ENCODE measurements around the gene ARL2BP. TPM values are rescaled to one million over a fixed set of nuclear protein-coding genes. Genes with fewer than 3 reads are reported as not detected.

ARL2BP gene
- total RNA-seq, 1 experiment from 2014 or later, result 32.6 TPM

DNA sequence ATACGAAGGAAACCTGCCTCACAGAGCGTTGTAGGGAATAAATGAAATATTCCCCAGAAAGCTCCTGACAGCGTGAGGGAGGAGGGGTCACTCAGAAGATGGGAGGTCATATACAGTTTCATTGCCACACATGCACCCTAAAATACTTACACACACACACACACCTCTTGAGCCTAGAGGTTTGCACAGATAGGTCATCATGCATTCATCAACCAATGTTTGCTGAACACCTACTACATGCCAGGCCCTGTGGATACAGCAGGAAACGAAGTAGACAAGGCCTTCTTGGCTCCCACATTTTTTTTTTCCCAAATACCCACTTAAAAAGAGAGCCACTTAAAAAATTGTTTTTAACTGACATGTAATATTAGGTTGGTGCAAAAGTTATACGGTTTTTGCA lies 40.3 kb downstream of the ARL2BP start:
- H3K9me3 Mint-ChIP-seq (ENCODE audit: low read depth, unreplicated experiment), result no peaks in the 10 kb centered on the region
- peaks cover 31% of the 10 kb centered on the region for H3K36me3 Mint-ChIP-seq (ENCODE audit: insufficient read depth, unreplicated experiment)
- TF ChIP-seq, protein P1, sequence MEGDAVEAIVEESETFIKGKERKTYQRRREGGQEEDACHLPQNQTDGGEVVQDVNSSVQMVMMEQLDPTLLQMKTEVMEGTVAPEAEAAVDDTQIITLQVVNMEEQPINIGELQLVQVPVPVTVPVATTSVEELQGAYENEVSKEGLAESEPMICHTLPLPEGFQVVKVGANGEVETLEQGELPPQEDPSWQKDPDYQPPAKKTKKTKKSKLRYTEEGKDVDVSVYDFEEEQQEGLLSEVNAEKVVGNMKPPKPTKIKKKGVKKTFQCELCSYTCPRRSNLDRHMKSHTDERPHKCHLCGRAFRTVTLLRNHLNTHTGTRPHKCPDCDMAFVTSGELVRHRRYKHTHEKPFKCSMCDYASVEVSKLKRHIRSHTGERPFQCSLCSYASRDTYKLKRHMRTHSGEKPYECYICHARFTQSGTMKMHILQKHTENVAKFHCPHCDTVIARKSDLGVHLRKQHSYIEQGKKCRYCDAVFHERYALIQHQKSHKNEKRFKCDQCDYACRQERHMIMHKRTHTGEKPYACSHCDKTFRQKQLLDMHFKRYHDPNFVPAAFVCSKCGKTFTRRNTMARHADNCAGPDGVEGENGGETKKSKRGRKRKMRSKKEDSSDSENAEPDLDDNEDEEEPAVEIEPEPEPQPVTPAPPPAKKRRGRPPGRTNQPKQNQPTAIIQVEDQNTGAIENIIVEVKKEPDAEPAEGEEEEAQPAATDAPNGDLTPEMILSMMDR (IDR thresholded peaks at IDR 0.05; ENCODE audit: unreplicated experiment), result no peak
- no TSS peak for BruUV-seq (replicated peaks)
- intact Hi-C loops (cut with micrococcal nuclease; ENCODE audit: unreplicated experiment), result no loop called here
- peak overlapping the region; percentile 75 for H3K4me3 Mint-ChIP-seq (ENCODE audit: low read depth, unreplicated experiment)
- peaks cover 27% of the 10 kb centered on the region for H3K4me1 Mint-ChIP-seq (ENCODE audit: low read depth, unreplicated experiment)
- CTCF ChIA-PET, result interaction anchor here (1.0 to 1.6 kb wide), 2 partner anchors 15 to 40 kb away, joined by 3 to 4 read pairs; partner anchors contain the start of gene ARL2BP
- H3K27ac Mint-ChIP-seq (ENCODE audit: unreplicated experiment), result no peak overlapping the region
- DNase-seq, result no peak
- H3K27me3 Mint-ChIP-seq (ENCODE audit: unreplicated experiment), result no peaks in the 10 kb centered on the region

DNA sequence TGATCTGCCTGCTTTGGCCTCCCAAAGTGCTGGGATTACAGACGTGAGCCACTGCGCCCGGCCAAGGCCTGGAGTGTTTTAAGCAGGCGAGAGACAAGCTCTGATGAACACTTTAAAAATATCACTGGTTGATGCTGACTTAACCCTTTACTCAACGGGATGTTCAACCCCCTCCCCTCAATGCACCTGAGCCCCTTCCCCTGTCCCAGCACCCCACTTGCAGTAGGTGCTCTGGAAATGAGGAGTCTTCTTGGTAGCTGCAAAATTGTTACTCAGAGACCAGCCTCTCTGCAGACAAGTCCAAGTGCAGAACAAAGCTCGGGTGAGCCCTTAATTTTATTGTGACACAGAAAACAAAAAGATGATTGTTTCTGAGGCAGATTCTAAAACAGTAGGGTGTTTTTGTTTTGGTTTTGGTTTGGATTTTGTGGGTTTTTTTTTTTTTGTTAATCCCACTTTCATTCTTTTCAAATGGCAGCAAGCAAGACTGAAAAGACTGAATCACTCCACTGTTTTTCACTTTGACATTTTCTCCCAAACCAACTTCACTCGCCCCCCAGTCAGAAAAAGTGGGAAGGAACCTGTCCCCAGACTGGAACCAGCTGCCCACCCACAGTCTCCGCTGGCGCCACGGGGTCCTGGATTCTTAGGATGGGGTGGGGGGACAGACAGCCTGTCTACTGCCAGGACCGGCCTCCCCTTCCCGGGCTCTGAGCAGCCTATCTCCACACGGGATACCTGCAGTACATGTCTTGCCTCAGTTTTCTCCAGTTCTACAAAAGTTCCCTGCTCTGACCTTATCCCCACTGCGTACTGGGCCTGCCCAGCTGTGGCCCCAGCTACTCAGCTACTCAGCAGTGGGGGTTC lies 44.6 kb downstream of the ARL2BP start:
- CTCF ChIA-PET, result no interaction called here
- TF ChIP-seq, protein P1 (IDR thresholded peaks at IDR 0.05; ENCODE audit: unreplicated experiment), result no peak

DNA sequence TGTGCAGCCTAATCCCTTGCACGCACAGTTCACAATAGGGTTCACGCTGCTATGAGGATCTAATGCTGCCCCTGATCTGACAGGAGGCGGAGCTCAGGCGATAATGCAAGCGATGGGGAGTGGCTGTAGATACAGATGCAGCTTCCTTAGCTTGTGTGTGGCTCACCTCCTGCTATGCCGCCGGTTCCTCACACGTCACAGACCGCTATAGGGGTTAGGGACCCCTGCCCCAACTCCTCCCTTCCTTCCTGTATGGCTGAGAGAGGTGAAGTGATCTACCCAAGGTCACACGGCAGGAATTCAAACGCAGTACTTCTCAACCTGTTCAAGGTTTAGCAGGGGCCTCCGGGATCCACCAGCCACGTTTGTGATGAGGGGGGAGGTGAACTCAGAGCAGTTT lies 52.8 kb downstream of the ARL2BP start:
- Mint-ChIP-seq H3K27ac (ENCODE audit: unreplicated experiment) (no peak overlapping the region), H3K36me3 (ENCODE audit: insufficient read depth, unreplicated experiment) (no peaks in the 10 kb centered on the region), H3K27me3 (ENCODE audit: unreplicated experiment) (no peaks in the 10 kb centered on the region), H3K4me1 (ENCODE audit: low read depth, unreplicated experiment) (peaks cover 6% of the 10 kb centered on the region), H3K4me3 (ENCODE audit: low read depth, unreplicated experiment) (no peak overlapping the region), H3K9me3 (ENCODE audit: low read depth, unreplicated experiment) (no peaks in the 10 kb centered on the region)
- intact Hi-C loops (cut with micrococcal nuclease; ENCODE audit: unreplicated experiment), result loop anchor here (2.0 to 5.0 kb wide), 2 partner anchors 45 to 206 kb away; partner anchors contain the start of gene CPNE2
- CTCF ChIA-PET, result no interaction called here
- BruUV-seq (replicated peaks), result no TSS peak
- TF ChIP-seq, protein P1 (IDR thresholded peaks at IDR 0.05; ENCODE audit: unreplicated experiment), result no peak
- DNase-seq, result no peak

More for the DNA sequence above, 44.6 kb downstream of the ARL2BP start:
- no TSS peak for BruUV-seq (replicated peaks)
- H3K4me3 Mint-ChIP-seq (ENCODE audit: low read depth, unreplicated experiment), result no peak overlapping the region
- no peak overlapping the region for H3K27ac Mint-ChIP-seq (ENCODE audit: unreplicated experiment)
- no peaks in the 10 kb centered on the region for H3K4me1 Mint-ChIP-seq (ENCODE audit: low read depth, unreplicated experiment)
- no peaks in the 10 kb centered on the region for H3K9me3 Mint-ChIP-seq (ENCODE audit: low read depth, unreplicated experiment)
- peaks cover 7% of the 10 kb centered on the region for H3K36me3 Mint-ChIP-seq (ENCODE audit: insufficient read depth, unreplicated experiment)
- DNase-seq, result no peak
- H3K27me3 Mint-ChIP-seq (ENCODE audit: unreplicated experiment), result no peaks in the 10 kb centered on the region
- intact Hi-C loops (cut with micrococcal nuclease; ENCODE audit: unreplicated experiment), result no loop called here

DNA sequence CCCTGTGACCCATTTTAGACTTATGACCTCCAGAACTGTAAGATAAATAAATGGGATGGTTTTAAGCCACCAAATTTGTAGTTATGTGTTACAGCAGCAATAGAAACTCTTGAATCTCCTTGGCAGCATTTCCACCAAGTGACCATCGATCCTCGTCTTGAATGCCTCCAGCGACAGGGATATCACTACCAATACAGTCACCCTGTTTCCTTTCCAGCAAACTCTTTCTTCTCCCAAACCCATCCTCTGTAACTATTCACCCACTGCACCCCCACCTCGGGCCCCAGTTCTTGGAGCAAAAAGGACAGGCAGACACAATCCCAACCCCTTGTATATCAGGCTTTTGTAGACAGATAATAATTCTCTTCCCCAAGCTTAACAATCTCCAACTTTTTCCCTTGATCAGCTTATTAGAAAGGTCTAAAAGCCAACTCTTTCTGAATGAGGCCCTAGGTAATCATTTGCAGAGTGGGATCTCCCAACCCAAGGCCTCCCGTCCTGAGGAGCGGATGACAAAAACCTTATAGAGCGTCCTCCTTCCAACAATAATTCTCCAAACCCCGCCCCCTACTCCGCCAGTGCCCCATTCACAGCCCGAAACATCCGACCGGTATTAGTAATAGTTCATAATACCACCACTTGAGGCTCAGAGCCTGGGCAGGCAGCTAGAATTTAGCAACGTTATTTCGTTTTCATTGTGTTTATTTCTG lies 54.1 kb downstream of the ARL2BP start:
- TF ChIP-seq, protein P1 (IDR thresholded peaks at IDR 0.05; ENCODE audit: unreplicated experiment), result no peak
- Mint-ChIP-seq H3K27ac (ENCODE audit: unreplicated experiment) (no peak overlapping the region), H3K4me3 (ENCODE audit: low read depth, unreplicated experiment) (no peak overlapping the region), H3K27me3 (ENCODE audit: unreplicated experiment) (no peaks in the 10 kb centered on the region), H3K9me3 (ENCODE audit: low read depth, unreplicated experiment) (no peaks in the 10 kb centered on the region), H3K36me3 (ENCODE audit: insufficient read depth, unreplicated experiment) (peaks cover 5% of the 10 kb centered on the region), H3K4me1 (ENCODE audit: low read depth, unreplicated experiment) (peaks cover 19% of the 10 kb centered on the region)
- no TSS peak for BruUV-seq (replicated peaks)
- intact Hi-C loops (cut with micrococcal nuclease; ENCODE audit: unreplicated experiment), result loop anchor here (2.0 to 5.0 kb wide), 2 partner anchors 46 to 207 kb away; partner anchors contain the start of gene CPNE2
- DNase-seq, result peak; percentile 73
- CTCF ChIA-PET, result interaction anchor here (1.1 to 2.9 kb wide), 5 partner anchors 14 to 123 kb away, joined by 3 to 45 read pairs (median 9); partner anchors contain the start of genes ARL2BP, CX3CL1 and PLLP

Measured in Calu3 (cell line).